ENCODE data around the gene SEMA6D. TPM values are rescaled to one million over a fixed set of nuclear protein-coding genes. Genes with fewer than 3 reads are reported as not detected.

SEMA6D gene
- total RNA-seq, 6 experiments from 2014 or later, result 0.74 to 4.4 (median 1.7) TPM

GRCh38 chr15:47768735-47769134, 51.4 kb downstream of the SEMA6D start:
- TF ChIP-seq POLR2A (IDR thresholded peaks at IDR 0.05) (no peak), CTCF (IDR thresholded peaks at IDR 0.05) (no peak)
- H3K27me3 ChIP-seq, result no peaks in the 10 kb centered on the region
- H3K9me3 ChIP-seq, result no peaks in the 10 kb centered on the region
- intact Hi-C loops (cut with DNase I), result no loop called here
- no peak for DNase-seq
- H3K27ac ChIP-seq, result no peak overlapping the region
- WGBS (ENCODE audit: insufficient coverage, low coverage, low lambda C conversion rate, missing lambda C conversion rate), result 43% methylated on average over 5 of the region's 5 CpGs
- H3K36me3 ChIP-seq, result no peaks in the 10 kb centered on the region
- no peaks in the 10 kb centered on the region for H3K4me1 ChIP-seq
- H3K4me3 ChIP-seq, result no peak overlapping the region
- no peak for ATAC-seq

GRCh38 chr15:47769166-47769565, 51.9 kb downstream of the SEMA6D start:
- 45% methylated on average over 5 of the region's 5 CpGs for WGBS (ENCODE audit: insufficient coverage, low coverage, low lambda C conversion rate, missing lambda C conversion rate)
- no peak for ATAC-seq
- Histone ChIP-seq H3K9me3 (no peaks in the 10 kb centered on the region), H3K4me1 (no peaks in the 10 kb centered on the region), H3K27ac (no peak overlapping the region), H3K4me3 (no peak overlapping the region), H3K27me3 (no peaks in the 10 kb centered on the region), H3K36me3 (no peaks in the 10 kb centered on the region)
- TF ChIP-seq CTCF (IDR thresholded peaks at IDR 0.05) (no peak), POLR2A (IDR thresholded peaks at IDR 0.05) (no peak)
- no peak for DNase-seq
- intact Hi-C loops (cut with DNase I), result no loop called here

GRCh38 chr15:47773143-47773542, 55.8 kb downstream of the SEMA6D start:
- no peaks in the 10 kb centered on the region for H3K27me3 ChIP-seq
- no peak overlapping the region for H3K27ac ChIP-seq
- H3K9me3 ChIP-seq, result no peaks in the 10 kb centered on the region
- no peak overlapping the region for H3K4me3 ChIP-seq
- ATAC-seq, result no peak
- no peaks in the 10 kb centered on the region for H3K4me1 ChIP-seq
- 59% methylated on average over 6 of the region's 6 CpGs for WGBS (ENCODE audit: insufficient coverage, low coverage, low lambda C conversion rate, missing lambda C conversion rate)
- intact Hi-C loops (cut with DNase I), result no loop called here
- TF ChIP-seq POLR2A (IDR thresholded peaks at IDR 0.05), result no peak
- H3K36me3 ChIP-seq, result no peaks in the 10 kb centered on the region
- no peak for DNase-seq

- intact Hi-C loops (cut with DNase I), result no loop called here
- H3K4me1 ChIP-seq, result no peaks in the 10 kb centered on the region
- DNase-seq (no peak), ATAC-seq (no peak)
- WGBS (ENCODE audit: insufficient coverage, low coverage, low lambda C conversion rate, missing lambda C conversion rate), result 17% methylated on average over 1 of the region's 1 CpG
- H3K4me3 ChIP-seq, result no peak overlapping the region
- no peaks in the 10 kb centered on the region for H3K27me3 ChIP-seq
- TF ChIP-seq POLR2A (IDR thresholded peaks at IDR 0.05) (no peak), CTCF (IDR thresholded peaks at IDR 0.05) (no peak)
- H3K27ac ChIP-seq, result no peak overlapping the region
- H3K36me3 ChIP-seq, result no peaks in the 10 kb centered on the region
- H3K9me3 ChIP-seq, result no peaks in the 10 kb centered on the region
These were observed 61.0 kb downstream of the SEMA6D start for GRCh38 chr15:47778263-47778770.

- ATAC-seq (no peak), DNase-seq (no peak)
- H3K4me3 ChIP-seq, result no peak overlapping the region
- no peaks in the 10 kb centered on the region for H3K4me1 ChIP-seq
- no peaks in the 10 kb centered on the region for H3K27me3 ChIP-seq
- H3K27ac ChIP-seq, result no peak overlapping the region
- intact Hi-C loops (cut with DNase I), result no loop called here
- WGBS (ENCODE audit: insufficient coverage, low coverage, low lambda C conversion rate, missing lambda C conversion rate), result 26% methylated on average over 2 of the region's 2 CpGs
- TF ChIP-seq CTCF (IDR thresholded peaks at IDR 0.05) (no peak), POLR2A (IDR thresholded peaks at IDR 0.05) (no peak)
- no peaks in the 10 kb centered on the region for H3K36me3 ChIP-seq
- no peaks in the 10 kb centered on the region for H3K9me3 ChIP-seq
These were observed 63.7 kb downstream of the SEMA6D start for GRCh38 chr15:47780971-47781370.

All from right lobe of liver (tissue), 6 donors.